Activated B cell treated with CpG ODN at 0.5 μM for 24 hours (primary cell): ENCODE data around the gene CDC42EP4. TPM values are rescaled to one million over a fixed set of nuclear protein-coding genes. Genes with fewer than 3 reads are reported as not detected.

ENCODE experiments used
- ATAC-seq: fragments of 200-7000 bp; cut with Tn5 transposase; one replicate; pipeline ENCODE4 v1.10.0; 2021; ENCODE audit warnings: low read depth, mild to moderate bottlenecking, moderate library complexity
- CTCF ChIA-PET: fragments of 350-600 bp; sonication (Branson Sonifier 250); formaldehyde crosslinking; loops from one replicate; lab custom pipeline; 2021; ENCODE audit warnings: antibody characterized with exemption; lab: Charles Lee
- POLR2A ChIA-PET: fragments of 350-600 bp; sonication (Branson Sonifier 250); formaldehyde crosslinking; loops from one replicate; lab custom pipeline; 2021; ENCODE audit warnings: antibody characterized with exemption; lab: Charles Lee
- DNase-seq: peaks from one replicate; pipeline ENCODE4 v3.0.0; 2022
- H3K27ac Mint-ChIP-seq: one replicate; pipeline ENCODE4 v1.8.0; 2020; ENCODE audit warnings: mixed read lengths
- H3K27me3 Mint-ChIP-seq: one replicate; pipeline ENCODE4 v1.8.0; 2021; ENCODE audit warnings: mixed read lengths
- H3K36me3 Mint-ChIP-seq: one replicate; pipeline ENCODE4 v1.8.0; 2021; ENCODE audit warnings: low read depth, mixed read lengths
- H3K4me1 Mint-ChIP-seq: one replicate; pipeline ENCODE4 v1.8.0; 2021; ENCODE audit warnings: mixed read lengths
- H3K4me3 Mint-ChIP-seq: one replicate; pipeline ENCODE4 v1.8.0; 2020; ENCODE audit warnings: mild to moderate bottlenecking, mixed read lengths
- H3K9me3 Mint-ChIP-seq: one replicate; pipeline ENCODE4 v1.8.0; 2020; ENCODE audit warnings: mixed read lengths
- intact Hi-C: fragments of 100-400 bp; cut with micrococcal nuclease; formaldehyde crosslinking; loops from one replicate; pipeline ENCODE4 v1.15.1; 2024
- total RNA-seq: library from RNA; stranded (reverse); gene quantifications from 2 replicates; pipeline ENCODE4 v1.2.3, GENCODE V29; 2022
- TF ChIP-seq, protein P1 (sequence below): fragments of 200-600 bp; IDR thresholded peaks from one replicate; pipeline ENCODE4 v1.8.0; 2022; ENCODE audit warnings: antibody characterized with exemption, mild to moderate bottlenecking

Gene CDC42EP4
- total RNA-seq, 1 donor from 2014 or later: 0.95 TPM

DNA sequence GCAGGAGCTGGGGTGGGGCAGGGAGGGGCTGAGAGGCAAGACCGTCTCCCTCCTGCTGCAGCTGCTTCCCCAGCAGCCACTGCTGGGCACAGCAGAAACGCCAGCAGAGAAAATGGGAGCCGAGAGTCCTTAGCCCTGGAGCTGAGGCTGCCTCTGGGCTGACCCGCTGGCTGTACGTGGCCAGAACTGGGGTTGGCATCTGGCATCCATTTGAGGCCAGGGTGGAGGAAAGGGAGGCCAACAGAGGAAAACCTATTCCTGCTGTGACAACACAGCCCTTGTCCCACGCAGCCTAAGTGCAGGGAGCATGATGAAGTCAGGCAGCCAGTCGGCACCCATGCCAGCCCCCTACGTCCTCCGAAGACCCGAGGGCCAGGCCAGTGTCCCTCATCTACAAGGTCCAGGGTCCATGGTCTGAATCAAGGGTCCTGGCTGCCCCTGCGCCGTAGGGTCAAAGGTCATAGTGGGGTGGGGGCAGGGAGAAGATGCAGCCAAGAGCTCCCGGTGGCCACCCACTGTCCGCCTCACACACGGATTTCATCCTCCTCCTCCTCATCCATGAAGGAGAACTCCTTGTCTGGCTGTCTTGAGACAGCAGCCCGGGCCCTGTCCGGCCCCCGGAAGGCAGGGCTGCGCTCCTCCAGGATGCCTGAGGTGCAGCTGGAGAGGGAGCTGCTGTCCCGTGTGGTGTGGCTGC is 26.7 kb downstream of the CDC42EP4 start:
- TF ChIP-seq, protein P1, sequence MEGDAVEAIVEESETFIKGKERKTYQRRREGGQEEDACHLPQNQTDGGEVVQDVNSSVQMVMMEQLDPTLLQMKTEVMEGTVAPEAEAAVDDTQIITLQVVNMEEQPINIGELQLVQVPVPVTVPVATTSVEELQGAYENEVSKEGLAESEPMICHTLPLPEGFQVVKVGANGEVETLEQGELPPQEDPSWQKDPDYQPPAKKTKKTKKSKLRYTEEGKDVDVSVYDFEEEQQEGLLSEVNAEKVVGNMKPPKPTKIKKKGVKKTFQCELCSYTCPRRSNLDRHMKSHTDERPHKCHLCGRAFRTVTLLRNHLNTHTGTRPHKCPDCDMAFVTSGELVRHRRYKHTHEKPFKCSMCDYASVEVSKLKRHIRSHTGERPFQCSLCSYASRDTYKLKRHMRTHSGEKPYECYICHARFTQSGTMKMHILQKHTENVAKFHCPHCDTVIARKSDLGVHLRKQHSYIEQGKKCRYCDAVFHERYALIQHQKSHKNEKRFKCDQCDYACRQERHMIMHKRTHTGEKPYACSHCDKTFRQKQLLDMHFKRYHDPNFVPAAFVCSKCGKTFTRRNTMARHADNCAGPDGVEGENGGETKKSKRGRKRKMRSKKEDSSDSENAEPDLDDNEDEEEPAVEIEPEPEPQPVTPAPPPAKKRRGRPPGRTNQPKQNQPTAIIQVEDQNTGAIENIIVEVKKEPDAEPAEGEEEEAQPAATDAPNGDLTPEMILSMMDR: no peak
- ChIA-PET CTCF (no interaction called here), POLR2A (no interaction called here)
- no peaks in the 10 kb centered on the region for H3K36me3 Mint-ChIP-seq
- no peak overlapping the region for H3K27ac Mint-ChIP-seq
- intact Hi-C loops: no loop called here
- H3K4me1 Mint-ChIP-seq: peaks cover 8% of the 10 kb centered on the region
- H3K27me3 Mint-ChIP-seq: peaks cover 15% of the 10 kb centered on the region
- no peaks in the 10 kb centered on the region for H3K9me3 Mint-ChIP-seq
- H3K4me3 Mint-ChIP-seq: no peak overlapping the region
- DNase-seq (no peak), ATAC-seq (no peak)

DNA sequence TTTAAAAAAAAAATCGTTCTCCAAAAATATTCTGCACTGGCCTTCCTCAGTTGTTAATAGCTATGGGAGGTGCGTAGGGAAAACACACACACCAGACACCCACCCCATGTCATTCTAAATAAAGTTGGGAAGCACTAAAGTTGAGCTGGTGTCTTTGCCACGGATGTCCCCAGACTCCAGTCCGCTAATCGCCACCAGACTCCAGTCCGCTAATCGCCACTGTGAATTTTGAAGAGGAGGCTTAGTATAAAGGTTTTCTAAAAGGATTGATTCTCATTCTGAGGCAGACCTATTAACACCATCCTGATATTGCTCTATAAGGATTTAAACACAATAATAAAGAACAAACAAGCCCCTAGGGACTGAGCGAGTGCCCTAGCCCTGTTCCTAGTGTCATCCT is 27.4 kb downstream of the CDC42EP4 start:
- peaks cover 15% of the 10 kb centered on the region for H3K27me3 Mint-ChIP-seq
- CTCF ChIA-PET: no interaction called here
- H3K4me3 Mint-ChIP-seq: no peak overlapping the region
- H3K4me1 Mint-ChIP-seq: peaks cover 8% of the 10 kb centered on the region
- ATAC-seq: no peak
- H3K9me3 Mint-ChIP-seq: no peaks in the 10 kb centered on the region
- H3K27ac Mint-ChIP-seq: no peak overlapping the region
- POLR2A ChIA-PET: no interaction called here
- DNase-seq: no peak
- intact Hi-C loops: no loop called here
- TF ChIP-seq, protein P1: no peak
- H3K36me3 Mint-ChIP-seq: no peaks in the 10 kb centered on the region

GRCh38 chr17:73283841-73284282 is 27.9 kb downstream of the CDC42EP4 start:
- H3K4me3 Mint-ChIP-seq: no peak overlapping the region
- ChIA-PET POLR2A (no interaction called here), CTCF (no interaction called here)
- no peak for ATAC-seq
- no peaks in the 10 kb centered on the region for H3K36me3 Mint-ChIP-seq
- peaks cover 8% of the 10 kb centered on the region for H3K4me1 Mint-ChIP-seq
- H3K27me3 Mint-ChIP-seq: peaks cover 15% of the 10 kb centered on the region
- H3K27ac Mint-ChIP-seq: no peak overlapping the region
- intact Hi-C loops: no loop called here
- TF ChIP-seq, protein P1: no peak
- no peak for DNase-seq
- no peaks in the 10 kb centered on the region for H3K9me3 Mint-ChIP-seq

DNA sequence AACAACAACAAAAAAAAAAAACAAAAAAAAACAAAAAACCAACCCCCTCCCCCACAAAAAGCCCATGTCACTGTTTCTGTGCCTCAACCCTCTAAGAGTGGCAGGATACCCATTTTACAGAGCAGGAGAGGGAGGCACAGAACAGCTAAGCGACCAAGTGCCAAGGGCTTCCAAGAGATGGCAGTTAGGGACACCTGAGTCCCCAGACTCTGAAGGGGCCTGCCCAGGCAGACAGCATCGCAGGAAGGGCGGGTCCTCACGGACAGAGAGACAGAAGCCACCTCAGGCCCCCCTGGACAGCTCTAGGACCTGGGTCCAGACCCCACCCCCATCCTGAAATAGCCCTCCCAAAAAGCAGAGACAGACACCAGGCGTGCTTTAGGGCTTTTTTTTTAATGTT is 28.6 kb downstream of the CDC42EP4 start:
- Mint-ChIP-seq H3K27ac (no peak overlapping the region), H3K9me3 (no peaks in the 10 kb centered on the region), H3K36me3 (no peaks in the 10 kb centered on the region), H3K27me3 (peaks cover 20% of the 10 kb centered on the region), H3K4me3 (no peak overlapping the region), H3K4me1 (peaks cover 8% of the 10 kb centered on the region)
- intact Hi-C loops: no loop called here
- POLR2A ChIA-PET: no interaction called here
- CTCF ChIA-PET: interaction anchor here (0.9 kb wide), 1 partner anchor 87 kb away, joined by 3 read pairs; no protein-coding TSS in a partner anchor
- ATAC-seq: no peak
- TF ChIP-seq, protein P1: no peak
- no peak for DNase-seq

DNA sequence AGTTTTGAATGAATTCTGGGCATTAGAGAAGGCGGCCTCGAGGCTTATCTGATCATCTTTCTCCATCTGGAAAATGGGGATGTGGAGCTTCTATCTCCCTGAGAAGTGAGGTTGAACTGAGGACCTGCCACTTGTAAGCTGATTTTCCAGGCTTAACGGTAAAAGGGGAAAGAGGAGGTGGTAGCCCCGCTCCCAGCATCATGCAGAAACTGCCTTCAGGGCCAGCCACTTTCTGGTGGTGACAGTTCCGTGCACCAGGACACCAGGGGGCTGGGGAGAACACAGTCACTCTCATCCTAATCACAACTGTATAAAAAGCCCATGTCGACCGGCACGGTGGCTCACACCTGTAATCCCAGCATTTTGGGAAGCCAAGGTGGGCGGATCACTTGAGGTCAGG is 29.2 kb downstream of the CDC42EP4 start:
- Mint-ChIP-seq H3K27ac (no peak overlapping the region), H3K9me3 (no peaks in the 10 kb centered on the region), H3K36me3 (no peaks in the 10 kb centered on the region), H3K4me3 (no peak overlapping the region), H3K4me1 (peaks cover 8% of the 10 kb centered on the region), H3K27me3 (peaks cover 20% of the 10 kb centered on the region)
- TF ChIP-seq, protein P1: no peak
- ChIA-PET CTCF (interaction anchor here (0.9 kb wide), 1 partner anchor 87 kb away, joined by 3 read pairs; no protein-coding TSS in a partner anchor), POLR2A (no interaction called here)
- DNase-seq: no peak
- no peak for ATAC-seq
- intact Hi-C loops: no loop called here
